NT2/D1 (cell line): ENCODE data around the gene RB1.

Experiments used
- DNase-seq: peaks from one replicate; pipeline ENCODE4 v3.0.0-alpha.2; 2011; ENCODE audit warnings: low read depth, low spot score
- H3K27me3 ChIP-seq: 2 replicates; pipeline ENCODE4 v1.6.0; 2011; ENCODE audit warnings: mild to moderate bottlenecking; ENCODE audit not compliant: insufficient read length, insufficient read depth
- H3K36me3 ChIP-seq: 2 replicates; pipeline ENCODE4 v1.6.1; 2011; ENCODE audit warnings: mild to moderate bottlenecking, low read length, mixed read lengths; ENCODE audit not compliant: insufficient read depth, insufficient read length
- H3K4me1 ChIP-seq: 2 replicates; pipeline ENCODE4 v1.5.1; 2011; ENCODE audit not compliant: insufficient read depth, insufficient read length
- H3K4me3 ChIP-seq: 2 replicates; pipeline ENCODE4 v1.5.1; 2011; ENCODE audit warnings: low read depth; ENCODE audit not compliant: insufficient read length
- H3K9ac ChIP-seq: 2 replicates; pipeline ENCODE4 v1.6.0; 2011; ENCODE audit warnings: low read depth; ENCODE audit not compliant: insufficient read length
- H3K9me3 ChIP-seq: 2 replicates; pipeline ENCODE4 v1.5.1; 2011; ENCODE audit warnings: mild to moderate bottlenecking, low read length; ENCODE audit not compliant: insufficient read depth
- SUZ12 ChIP-seq: IDR thresholded peaks from 2 replicates; pipeline ENCODE4 v1.6.1; 2011; ENCODE audit not compliant: insufficient read length, insufficient read depth; ENCODE audit errors: extremely low read depth
- YY1 ChIP-seq: IDR thresholded peaks from 2 replicates; pipeline ENCODE4 v1.6.1; 2011; ENCODE audit not compliant: insufficient read length, insufficient read depth
- ZNF274 ChIP-seq: IDR thresholded peaks from 2 replicates; pipeline ENCODE4 v1.6.1; 2011; ENCODE audit warnings: mild to moderate bottlenecking, low read depth, low read length

The RB1 gene

GRCh38 chr13:48526286-48526685 is 222.7 kb downstream of the RB1 start:
- DNase-seq: no peak
- H3K9me3 ChIP-seq: no peaks in the 10 kb centered on the region
- TF ChIP-seq YY1 (no peak), ZNF274 (no peak), SUZ12 (no peak)
- H3K36me3 ChIP-seq: no peaks in the 10 kb centered on the region
- H3K4me3 ChIP-seq: no peak overlapping the region
- no peaks in the 10 kb centered on the region for H3K4me1 ChIP-seq
- H3K27me3 ChIP-seq: no peaks in the 10 kb centered on the region
- H3K9ac ChIP-seq: no peak overlapping the region

GRCh38 chr13:48527955-48528354 is 224.4 kb downstream of the RB1 start:
- no peak overlapping the region for H3K9ac ChIP-seq
- no peak for TF ChIP-seq YY1
- no peak for TF ChIP-seq SUZ12
- TF ChIP-seq ZNF274: no peak
- no peak for DNase-seq
- H3K9me3 ChIP-seq: no peaks in the 10 kb centered on the region
- no peak overlapping the region for H3K4me3 ChIP-seq
- H3K36me3 ChIP-seq: no peaks in the 10 kb centered on the region
- H3K4me1 ChIP-seq: no peaks in the 10 kb centered on the region
- no peaks in the 10 kb centered on the region for H3K27me3 ChIP-seq

- Histone ChIP-seq H3K9me3 (no peaks in the 10 kb centered on the region), H3K9ac (no peak overlapping the region), H3K4me3 (no peak overlapping the region), H3K27me3 (no peaks in the 10 kb centered on the region), H3K36me3 (no peaks in the 10 kb centered on the region), H3K4me1 (no peaks in the 10 kb centered on the region)
- TF ChIP-seq SUZ12: no peak
- TF ChIP-seq ZNF274: no peak
- no peak for TF ChIP-seq YY1
- no peak for DNase-seq
These were observed 225.2 kb downstream of the RB1 start for GRCh38 chr13:48528720-48529119.

GRCh38 chr13:48530833-48531232 is 227.3 kb downstream of the RB1 start:
- Histone ChIP-seq H3K4me3 (no peak overlapping the region), H3K27me3 (no peaks in the 10 kb centered on the region), H3K9me3 (no peaks in the 10 kb centered on the region), H3K36me3 (no peaks in the 10 kb centered on the region), H3K4me1 (no peaks in the 10 kb centered on the region), H3K9ac (no peak overlapping the region)
- TF ChIP-seq SUZ12 (no peak), YY1 (no peak), ZNF274 (no peak)
- DNase-seq: no peak
